SKM-1 treated with dmso at 0.1 percent for 144 hours (cell line): ENCODE measurements around the gene GCC1.

Experiments used
- DNase-seq: peaks from one replicate; lab custom pipeline; 2025; ENCODE audit not compliant: unreplicated experiment; lab: John Stamatoyannopoulos, UW

GCC1 gene, protein sequence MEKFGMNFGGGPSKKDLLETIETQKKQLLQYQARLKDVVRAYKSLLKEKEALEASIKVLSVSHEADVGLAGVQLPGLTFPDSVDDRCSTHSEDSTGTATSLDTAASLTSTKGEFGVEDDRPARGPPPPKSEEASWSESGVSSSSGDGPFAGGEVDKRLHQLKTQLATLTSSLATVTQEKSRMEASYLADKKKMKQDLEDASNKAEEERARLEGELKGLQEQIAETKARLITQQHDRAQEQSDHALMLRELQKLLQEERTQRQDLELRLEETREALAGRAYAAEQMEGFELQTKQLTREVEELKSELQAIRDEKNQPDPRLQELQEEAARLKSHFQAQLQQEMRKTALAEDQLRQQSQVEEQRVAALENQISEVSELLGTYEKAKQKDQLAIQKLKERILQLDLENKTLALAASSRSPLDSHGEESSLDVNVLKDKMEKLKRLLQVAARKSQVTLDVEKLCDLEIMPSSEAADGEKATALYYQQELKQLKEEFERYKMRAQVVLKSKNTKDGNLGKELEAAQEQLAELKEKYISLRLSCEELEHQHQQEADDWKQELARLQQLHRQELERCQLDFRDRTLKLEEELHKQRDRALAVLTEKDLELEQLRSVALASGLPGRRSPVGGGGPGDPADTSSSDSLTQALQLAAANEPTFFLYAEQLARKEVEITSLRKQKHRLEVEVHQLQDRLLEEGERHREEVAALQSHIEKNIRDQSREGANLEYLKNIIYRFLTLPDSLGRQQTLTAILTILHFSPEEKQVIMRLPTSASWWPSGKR

DNA sequence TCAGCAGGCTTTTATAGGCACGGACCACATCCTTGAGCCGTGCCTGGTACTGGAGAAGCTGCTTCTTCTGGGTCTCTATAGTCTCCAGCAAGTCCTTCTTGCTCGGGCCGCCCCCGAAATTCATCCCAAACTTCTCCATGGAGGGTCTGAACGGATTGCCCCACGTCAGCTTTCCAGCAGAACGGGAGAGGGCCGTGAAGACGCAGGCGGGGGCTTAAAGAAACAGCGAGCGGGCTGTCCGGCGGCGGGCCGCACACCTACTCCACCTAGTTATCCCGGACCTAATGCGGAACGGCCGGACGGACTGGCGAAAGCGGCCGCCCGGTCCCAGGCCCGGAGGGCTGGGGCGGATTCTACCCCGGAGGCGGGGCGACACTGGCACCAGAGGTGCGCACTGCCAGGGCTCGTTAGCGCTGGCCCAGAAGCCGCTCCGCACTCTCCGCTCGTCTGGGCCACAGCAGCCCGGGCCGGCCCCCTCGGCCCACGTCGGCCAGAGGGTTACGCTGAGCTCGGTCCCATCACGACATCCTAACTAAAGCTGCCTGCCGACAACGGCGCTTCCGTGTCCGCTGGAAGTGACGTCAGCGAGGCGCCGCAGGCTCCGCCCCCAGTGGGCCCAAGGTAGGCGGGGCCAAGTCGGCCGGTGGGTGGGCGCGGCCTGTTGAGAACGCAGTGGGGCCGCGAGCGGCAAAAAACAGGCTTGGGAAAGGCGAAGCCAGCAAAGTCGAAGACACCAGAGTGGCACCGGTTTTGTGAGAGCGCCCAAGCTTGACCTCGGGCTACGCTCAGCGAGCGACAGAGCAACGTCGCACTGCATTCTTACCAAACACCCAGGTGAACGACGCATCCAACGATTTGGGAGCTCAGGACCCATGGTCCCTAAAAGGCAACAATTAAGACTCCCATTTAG is at the start of gene GCC1:
TSS of gene GCC1 (minus strand) at position 553 of the 910 bp plus-strand sequence. CDS start at position 139, 414 bp downstream.
- peak; percentile 65 for DNase-seq

- no peak for DNase-seq
Observed at GRCh38 chr7:127632276-127632910, 47.0 kb upstream of the GCC1 start.

DNA sequence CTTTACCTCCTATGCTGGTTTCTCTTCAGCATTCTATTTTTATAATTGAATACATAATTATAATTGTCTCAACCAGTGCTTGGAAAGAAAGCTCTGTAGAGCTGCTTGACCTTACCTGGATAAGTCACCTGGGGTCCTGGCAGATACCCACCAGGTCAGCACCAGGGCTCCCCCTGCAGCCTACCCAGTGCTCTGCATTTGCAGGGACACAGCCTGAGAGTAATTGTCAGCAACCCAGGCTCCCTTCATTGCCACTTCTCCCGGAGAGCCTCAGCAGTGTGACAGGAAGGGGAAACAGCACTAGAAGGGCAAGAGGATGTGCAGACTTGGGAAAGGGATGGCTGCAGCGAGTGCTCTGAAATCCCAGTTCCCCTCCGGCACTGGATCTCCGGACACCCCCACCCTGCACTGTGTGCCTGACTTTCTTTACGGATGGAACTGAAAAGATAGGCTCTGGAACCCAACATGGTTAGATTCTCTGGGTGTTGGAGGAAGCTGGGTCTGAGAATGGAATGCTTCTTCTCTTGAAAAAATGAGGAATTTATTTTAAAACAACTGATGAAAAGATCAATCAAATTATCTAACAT is 44.0 kb upstream of the GCC1 start:
- DNase-seq, result peak; percentile 34

- no peak for DNase-seq
Observed at GRCh38 chr7:127628445-127628844, 43.0 kb upstream of the GCC1 start.

GRCh38 chr7:127625331-127625730 is 39.9 kb upstream of the GCC1 start:
- DNase-seq, result no peak

GRCh38 chr7:127620406-127621233 is 35.2 kb upstream of the GCC1 start:
- no peak for DNase-seq

- DNase-seq, result no peak
Observed at GRCh38 chr7:127619681-127620405, 34.4 kb upstream of the GCC1 start.

- DNase-seq, result no peak
Observed at GRCh38 chr7:127618775-127619174, 33.4 kb upstream of the GCC1 start.

GRCh38 chr7:127618042-127618441 is 32.6 kb upstream of the GCC1 start, which contains the start of gene PAX4:
PAX4 (minus strand) TSS chr7:127618142; CDS start chr7:127615928, 2,214 bp downstream.
- no peak for DNase-seq

- DNase-seq, result no peak
Observed at GRCh38 chr7:127616724-127617123, 31.3 kb upstream of the GCC1 start.

GRCh38 chr7:127612263-127612662 is 26.9 kb upstream of the GCC1 start:
- no peak for DNase-seq

DNA sequence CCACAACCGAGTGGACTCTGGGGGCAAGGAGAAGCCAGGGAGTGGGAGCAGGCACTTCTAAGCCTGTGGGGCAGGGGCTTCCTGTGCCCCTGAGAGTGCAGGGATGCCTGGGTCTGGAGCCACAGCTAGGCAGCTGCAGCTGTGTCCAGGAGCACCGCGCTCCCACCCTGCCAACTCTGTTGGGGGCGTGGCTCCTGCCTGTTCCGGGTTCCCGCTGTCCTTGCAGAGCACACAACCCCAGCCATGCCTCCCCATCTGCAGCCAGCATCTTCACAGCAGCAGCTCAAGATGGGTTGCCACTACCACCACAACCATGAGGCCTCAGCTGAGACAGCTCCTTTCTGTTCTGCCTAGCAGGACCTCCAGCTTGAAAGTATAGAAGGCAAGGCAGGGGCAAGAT is 23.9 kb upstream of the GCC1 start:
- DNase-seq, result no peak

DNA sequence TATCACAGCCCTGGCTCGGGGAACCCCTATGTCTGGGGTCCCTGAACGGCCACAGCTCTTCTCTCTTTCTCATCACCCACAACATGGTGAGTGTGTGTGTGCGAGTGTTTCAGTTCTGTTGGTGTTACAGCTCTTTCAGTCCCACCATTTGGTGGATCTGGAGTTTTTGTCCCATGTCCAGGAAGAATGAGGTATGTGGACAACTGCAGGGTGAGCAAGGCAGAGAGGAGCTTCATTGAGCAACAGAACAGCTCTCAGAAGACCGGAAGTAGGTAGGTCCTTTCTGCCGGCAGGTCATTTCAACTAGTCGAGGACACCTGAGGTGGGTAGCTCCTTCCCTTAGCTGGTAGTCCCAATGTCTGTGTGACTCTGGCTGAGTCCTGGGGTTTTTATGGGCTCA is 23.1 kb upstream of the GCC1 start:
- no peak for DNase-seq

- DNase-seq, result no peak
Observed at GRCh38 chr7:127600885-127601284, 15.5 kb upstream of the GCC1 start.

DNA sequence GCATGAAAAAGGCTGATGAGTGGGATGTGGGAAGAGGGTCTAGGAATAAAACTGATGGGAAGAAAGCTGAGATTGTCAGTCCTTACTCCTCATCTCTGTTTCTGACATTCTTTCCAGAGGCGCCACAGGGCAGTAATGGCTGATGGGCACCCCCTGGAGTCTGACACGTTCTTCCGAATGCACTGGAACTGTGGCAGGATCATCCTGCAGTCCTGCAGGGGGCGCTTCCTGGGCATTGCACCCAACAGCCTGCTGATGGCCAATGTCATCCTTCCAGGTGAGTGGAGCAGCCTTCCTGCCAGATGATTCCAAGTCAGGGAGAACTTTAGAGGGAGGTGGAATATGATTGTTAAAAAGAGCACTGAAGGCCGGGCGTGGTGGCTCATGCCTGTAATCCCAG is 12.9 kb upstream of the GCC1 start:
- DNase-seq, result no peak

DNA sequence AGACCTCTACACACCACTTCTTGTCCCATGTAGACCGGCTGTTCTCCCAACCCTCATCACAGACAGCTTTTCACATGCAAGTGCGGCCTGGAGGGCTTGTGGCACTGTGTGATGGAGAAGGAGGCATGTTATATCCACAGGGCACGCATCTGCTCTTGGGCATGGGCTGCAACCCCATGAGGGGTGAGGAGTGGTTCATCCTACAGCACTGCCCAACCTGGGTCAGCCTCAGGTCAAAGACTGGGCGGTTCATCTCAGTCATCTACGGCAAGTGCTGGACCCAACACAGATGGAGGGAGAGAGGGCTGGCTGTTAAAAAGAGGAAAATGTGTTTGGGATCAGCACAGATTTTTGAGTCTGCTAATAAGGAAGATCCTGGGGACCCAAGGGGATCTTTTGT is 10.3 kb upstream of the GCC1 start:
- DNase-seq, result no peak

- peak; percentile 97 for DNase-seq
Observed at GRCh38 chr7:127594490-127594889, 9.1 kb upstream of the GCC1 start.

- DNase-seq, result no peak
Observed at GRCh38 chr7:127592550-127592949, 7.2 kb upstream of the GCC1 start.

DNA sequence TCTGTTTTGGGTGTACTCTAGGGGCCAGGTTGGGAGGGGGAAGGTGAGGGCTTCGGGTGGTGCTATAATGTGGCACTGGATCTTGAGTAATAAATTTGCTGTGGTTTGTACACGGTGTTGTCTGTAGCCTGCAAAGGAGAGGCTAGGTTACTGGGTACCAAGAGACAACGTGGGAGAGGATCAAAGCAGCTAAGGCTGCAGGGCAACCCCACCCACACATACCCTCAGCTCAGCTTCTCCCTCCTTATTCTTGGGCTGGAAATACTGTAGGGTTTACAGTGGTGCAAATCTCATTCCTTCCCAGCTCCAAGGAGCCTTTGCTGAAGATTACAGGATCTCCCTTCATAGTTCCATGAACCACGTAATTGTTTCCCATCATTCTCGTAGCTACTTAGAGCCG is 6.2 kb upstream of the GCC1 start:
- no peak for DNase-seq
